B cell (primary cell): ENCODE data around the gene ITPR1. TPM values are rescaled to one million over a fixed set of nuclear protein-coding genes. Genes with fewer than 3 reads are reported as not detected.

Experiments
- ATAC-seq: fragments of 200-7000 bp; cut with Tn5 transposase; one replicate; pipeline ENCODE4 v1.10.0; 2021; ENCODE audit warnings: low read depth, mild to moderate bottlenecking, moderate number of reproducible peaks, moderate library complexity
- CTCF ChIA-PET: fragments of 350-600 bp; sonication (Branson Sonifier 250); formaldehyde crosslinking; loops from one replicate; lab custom pipeline; 2021; ENCODE audit warnings: antibody characterized with exemption, inconsistent platforms; lab: Charles Lee
- POLR2A ChIA-PET: fragments of 350-600 bp; sonication (Branson Sonifier 250); formaldehyde crosslinking; loops from one replicate; lab custom pipeline; 2021; ENCODE audit warnings: antibody characterized with exemption; lab: Charles Lee
- DNase-seq: peaks from one replicate; pipeline ENCODE4 v3.0.0; 2013
- H2AFZ ChIP-seq: 2 replicates; pipeline ENCODE4 v1.6.1; 2012; ENCODE audit warnings: mild to moderate bottlenecking, low read depth, low read length; ENCODE audit not compliant: insufficient read depth, poor library complexity, severe bottlenecking
- H3K27ac ChIP-seq, 2 donors: 1 replicate in 1 of 2; 2 replicates in 1 of 2; pipeline ENCODE4 v1.5.1; 2012 to 2013; ENCODE audit warnings: low read length in 2 of 2, mild to moderate bottlenecking in 2 of 2, moderate library complexity in 1 of 2
- H3K27me3 ChIP-seq, 4 experiments: fragments of 200-600 bp in 1 of 4; sonication (generic) in 1 of 4; replicated peaks in 1 of 4; 1 replicate in 2 of 4; 2 replicates in 2 of 4; pipeline versions ENCODE4 v1.6.1 to v1.7.0; 2013 to 2016; ENCODE audit warnings: low read length in 3 of 4, mild to moderate bottlenecking in 2 of 4, mixed read lengths in 1 of 4, moderate library complexity in 1 of 4; ENCODE audit not compliant: insufficient read depth in 4 of 4, control insufficient read depth in 3 of 4; ENCODE audit errors: control extremely low read depth in 1 of 4
- H3K36me3 ChIP-seq, 2 experiments: replicated peaks in 1 of 2; 1 replicate in 1 of 2; 2 replicates in 1 of 2; pipeline versions ENCODE4 v1.6.1 to v1.7.1; 2013; ENCODE audit warnings: low read length in 1 of 2; ENCODE audit not compliant: insufficient read depth in 2 of 2, control insufficient read depth in 1 of 2; ENCODE audit errors: control extremely low read depth in 1 of 2, extremely low read depth in 1 of 2
- H3K4me1 ChIP-seq, 2 donors: fragments of 200-600 bp in 1 of 2; sonication (generic) in 1 of 2; 1 replicate in 1 of 2; 2 replicates in 1 of 2; pipeline versions ENCODE4 v1.5.1 to v1.6.1; 2013 to 2017; ENCODE audit warnings: low read length in 2 of 2; ENCODE audit not compliant: control insufficient read depth in 2 of 2, insufficient read depth in 2 of 2
- H3K4me2 ChIP-seq: replicated peaks from 2 replicates; pipeline ENCODE3; 2012; ENCODE audit warnings: mild to moderate bottlenecking, low read depth, low read length; ENCODE audit not compliant: poor library complexity, severe bottlenecking
- H3K4me3 ChIP-seq, 5 experiments: fragments of 200-600 bp in 1 of 5; sonication (generic) in 1 of 5; 1 replicate in 3 of 5; 2 replicates in 2 of 5; pipeline versions ENCODE4 v1.5.1 to v1.7.0; 2011 to 2016; ENCODE audit warnings: low read length in 4 of 5, mild to moderate bottlenecking in 4 of 5, low read depth in 2 of 5, control low read depth in 1 of 5, moderate library complexity in 1 of 5; ENCODE audit not compliant: insufficient read depth in 1 of 5; ENCODE audit errors: control extremely low read depth in 1 of 5, extremely low read depth in 1 of 5
- H3K79me2 ChIP-seq: fragments of 200-600 bp; sonication (generic); one replicate; pipeline ENCODE4 v1.6.0; 2016; ENCODE audit warnings: low read length; ENCODE audit not compliant: control insufficient read depth, insufficient read depth
- H3K9ac ChIP-seq: fragments of 200-600 bp; sonication (generic); 2 replicates; pipeline ENCODE4 v1.6.1; 2017; ENCODE audit warnings: mild to moderate bottlenecking, low read length, moderate library complexity
- H3K9me3 ChIP-seq, 3 donors: one replicate each; pipeline versions ENCODE4 v1.6.1 to v1.7.1; 2013; ENCODE audit warnings: low read length in 2 of 3; ENCODE audit not compliant: control insufficient read depth in 2 of 3, insufficient read depth in 1 of 3; ENCODE audit errors: control extremely low read depth in 1 of 3
- H4K20me1 ChIP-seq: 2 replicates; pipeline ENCODE4 v1.6.0; 2012; ENCODE audit warnings: mild to moderate bottlenecking, low read length; ENCODE audit not compliant: insufficient read depth, control insufficient read depth, poor library complexity, severe bottlenecking
- H3K27ac Mint-ChIP-seq: one replicate; pipeline ENCODE4 v1.8.0; 2021; ENCODE audit warnings: mixed read lengths
- H3K27me3 Mint-ChIP-seq: one replicate; pipeline ENCODE4 v1.8.0; 2021; ENCODE audit warnings: mixed read lengths
- H3K4me1 Mint-ChIP-seq: one replicate; pipeline ENCODE4 v1.8.0; 2021; ENCODE audit warnings: mixed read lengths
- H3K4me3 Mint-ChIP-seq: one replicate; pipeline ENCODE4 v1.8.0; 2021; ENCODE audit warnings: mixed read lengths
- H3K9me3 Mint-ChIP-seq: one replicate; pipeline ENCODE4 v1.8.0; 2022; ENCODE audit warnings: mixed read lengths; ENCODE audit not compliant: insufficient read depth
- EZH2 ChIP-seq: IDR thresholded peaks from 2 replicates; pipeline ENCODE4 v1.6.1; 2012; ENCODE audit warnings: borderline replicate concordance, low read depth, mild to moderate bottlenecking, moderate library complexity, low read length; ENCODE audit not compliant: insufficient read depth, poor library complexity, severe bottlenecking
- WGBS: methylation state at CpG from one replicate; pipeline ENCODE4 v1.1.5; 2013; ENCODE audit warnings: missing lambda C conversion rate; ENCODE audit not compliant: insufficient coverage; 5-methylcytosine and 5-hydroxymethylcytosine counted together
- intact Hi-C: fragments of 100-400 bp; cut with micrococcal nuclease; formaldehyde crosslinking; loops from one replicate; pipeline ENCODE4 v1.10.0; 2022
- polyA plus RNA-seq: library from polyadenylated mRNA; depleted of rRNA; stranded (reverse); fragments of >200 nt; gene quantifications from 2 replicates; pipeline ENCODE4 v1.2.3, GENCODE V29; 2012
- total RNA-seq, 2 donors: library from RNA; stranded (reverse); fragments of 120-200 nt in 1 of 2; gene quantifications; 1 replicate in 1 of 2; 2 replicates in 1 of 2; pipeline versions ENCODE4 v1.2.3 to v1.2.4, GENCODE V29; 2013 to 2022
- TF ChIP-seq, protein P1 (sequence below): fragments of 200-600 bp; IDR thresholded peaks from one replicate; pipeline ENCODE4 v1.8.0; 2022; ENCODE audit warnings: antibody characterized with exemption, mild to moderate bottlenecking

Gene ITPR1
- total and polyA plus RNA-seq, 2 donors (not counting 1 experiment from before 2014, with no cell fraction given), result 64.0 to 332 TPM

DNA sequence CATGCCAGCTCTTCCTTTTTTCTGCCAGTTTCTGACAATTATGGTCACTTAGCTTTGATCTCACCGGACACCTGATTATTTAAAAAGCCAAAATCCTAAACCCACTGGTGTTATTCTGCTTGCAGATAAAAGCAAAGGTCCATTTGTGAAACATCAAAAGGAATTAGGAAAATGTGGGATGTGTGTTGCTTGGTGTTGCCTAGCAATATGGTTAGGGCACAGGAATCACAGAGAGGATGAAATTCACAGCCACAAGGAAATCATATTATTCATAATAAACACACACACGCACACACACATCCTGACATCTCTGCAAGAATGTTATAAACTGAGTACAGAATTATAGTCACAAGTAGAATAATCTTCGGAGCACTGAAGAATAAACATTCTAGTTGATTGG lies 396.7 kb downstream of the ITPR1 start:
- H2AFZ ChIP-seq, result no peak overlapping the region
- DNase-seq (no peak), ATAC-seq (no peak)
- no peak overlapping the region for H3K4me3 ChIP-seq
- Mint-ChIP-seq H3K9me3 (no peaks in the 10 kb centered on the region), H3K27me3 (no peaks in the 10 kb centered on the region), H3K4me1 (peaks cover 14% of the 10 kb centered on the region), H3K4me3 (no peak overlapping the region), H3K27ac (no peak overlapping the region)
- no peak overlapping the region for H3K9ac ChIP-seq
- H3K9me3 ChIP-seq, result no peaks in the 10 kb centered on the region
- no peak for TF ChIP-seq EZH2
- TF ChIP-seq, protein P1, sequence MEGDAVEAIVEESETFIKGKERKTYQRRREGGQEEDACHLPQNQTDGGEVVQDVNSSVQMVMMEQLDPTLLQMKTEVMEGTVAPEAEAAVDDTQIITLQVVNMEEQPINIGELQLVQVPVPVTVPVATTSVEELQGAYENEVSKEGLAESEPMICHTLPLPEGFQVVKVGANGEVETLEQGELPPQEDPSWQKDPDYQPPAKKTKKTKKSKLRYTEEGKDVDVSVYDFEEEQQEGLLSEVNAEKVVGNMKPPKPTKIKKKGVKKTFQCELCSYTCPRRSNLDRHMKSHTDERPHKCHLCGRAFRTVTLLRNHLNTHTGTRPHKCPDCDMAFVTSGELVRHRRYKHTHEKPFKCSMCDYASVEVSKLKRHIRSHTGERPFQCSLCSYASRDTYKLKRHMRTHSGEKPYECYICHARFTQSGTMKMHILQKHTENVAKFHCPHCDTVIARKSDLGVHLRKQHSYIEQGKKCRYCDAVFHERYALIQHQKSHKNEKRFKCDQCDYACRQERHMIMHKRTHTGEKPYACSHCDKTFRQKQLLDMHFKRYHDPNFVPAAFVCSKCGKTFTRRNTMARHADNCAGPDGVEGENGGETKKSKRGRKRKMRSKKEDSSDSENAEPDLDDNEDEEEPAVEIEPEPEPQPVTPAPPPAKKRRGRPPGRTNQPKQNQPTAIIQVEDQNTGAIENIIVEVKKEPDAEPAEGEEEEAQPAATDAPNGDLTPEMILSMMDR, result no peak
- no peaks in the 10 kb centered on the region for H3K79me2 ChIP-seq
- no peaks in the 10 kb centered on the region for H4K20me1 ChIP-seq
- intact Hi-C loops, result loop anchor here (5.0 kb wide), 1 partner anchor 92 kb away; no protein-coding TSS in a partner anchor
- H3K4me2 ChIP-seq, result no peak overlapping the region
- H3K4me1 ChIP-seq, result peaks cover 8 to 11% of the 10 kb centered on the region in 2 donors
- H3K36me3 ChIP-seq, result no peaks in the 10 kb centered on the region
- no CpG with 5 or more reads among the region's 3 CpGs for WGBS
- ChIA-PET POLR2A (interaction anchor here (0.6 kb wide), 1 partner anchor 29 kb away, joined by 5 read pairs; no protein-coding TSS in a partner anchor), CTCF (interaction anchor here (0.6 kb wide), 1 partner anchor 1313 kb away, joined by 3 read pairs; no protein-coding TSS in a partner anchor)
- no peaks in the 10 kb centered on the region for H3K27me3 ChIP-seq
- no peak overlapping the region for H3K27ac ChIP-seq

DNA sequence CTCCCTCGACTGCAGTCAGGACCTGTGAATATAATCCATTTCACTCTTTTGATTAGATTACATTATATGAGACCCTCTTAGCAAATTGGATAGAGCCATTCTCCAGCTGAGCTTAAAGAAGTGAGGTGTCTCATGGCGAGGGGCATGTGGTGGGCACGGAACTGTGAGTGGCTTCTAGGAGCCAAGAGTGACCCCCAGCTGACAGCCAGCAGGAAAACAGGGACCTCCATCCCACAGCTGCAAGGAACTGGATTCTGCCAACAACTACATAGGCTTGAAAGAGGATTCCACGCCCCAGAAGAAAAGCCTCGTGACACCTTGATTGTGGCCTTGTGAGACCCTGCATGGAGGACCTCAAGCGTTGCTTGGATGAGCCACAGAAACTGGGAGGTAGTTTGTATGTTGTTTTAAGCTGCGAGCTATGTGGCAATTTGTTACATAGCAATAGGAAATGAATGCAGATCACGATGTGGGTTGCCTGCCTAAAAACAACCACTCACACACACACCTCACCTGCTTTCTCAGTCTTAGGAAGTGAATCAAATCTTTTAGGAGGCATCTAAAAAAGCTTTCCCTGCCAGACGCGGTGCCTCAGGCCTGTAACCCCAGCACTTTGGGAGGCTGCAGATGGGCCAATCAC lies 401.9 kb downstream of the ITPR1 start:
- TF ChIP-seq, protein P1, result no peak
- TF ChIP-seq EZH2, result no peak
- H3K4me1 Mint-ChIP-seq, result no peaks in the 10 kb centered on the region
- no peak for ATAC-seq
- Histone ChIP-seq H3K4me2 (no peak overlapping the region), H3K36me3 (no peaks in the 10 kb centered on the region), H3K27ac (no peak overlapping the region), H3K9me3 (no peaks in the 10 kb centered on the region), H3K9ac (no peak overlapping the region), H3K79me2 (no peaks in the 10 kb centered on the region), H3K4me1 (no peaks in the 10 kb centered on the region), H3K4me3 (no peak overlapping the region), H4K20me1 (no peaks in the 10 kb centered on the region), H3K27me3 (no peaks in the 10 kb centered on the region), H2AFZ (no peak overlapping the region)
- 100% methylated on average over 7 of the region's 10 CpGs for WGBS
- no peak for DNase-seq
- no peak overlapping the region for H3K27ac Mint-ChIP-seq
- no peaks in the 10 kb centered on the region for H3K9me3 Mint-ChIP-seq
- no peaks in the 10 kb centered on the region for H3K27me3 Mint-ChIP-seq
- intact Hi-C loops, result no loop called here
- POLR2A ChIA-PET, result no interaction called here
- CTCF ChIA-PET, result interaction anchor here (1.7 kb wide), 1 partner anchor 184 kb away, joined by 4 read pairs; no protein-coding TSS in a partner anchor
- no peak overlapping the region for H3K4me3 Mint-ChIP-seq
